ENCODE results near the gene C16orf78. TPM values are rescaled to one million over a fixed set of nuclear protein-coding genes. Genes with fewer than 3 reads are reported as not detected.

Gene C16orf78
- total RNA-seq, 1 experiment from 2014 or later: not detected

- no peak overlapping the region for H3K4me2 ChIP-seq
- BruUV-seq (replicated peaks): no TSS peak
- TF ChIP-seq EZH2 (IDR thresholded peaks at IDR 0.05; ENCODE audit: low read depth) (no peak), CTCF (conservative IDR thresholded peaks at IDR 0.05) (no peak)
- H3K9me2 ChIP-seq (ENCODE audit: insufficient read depth): no peaks in the 10 kb centered on the region
- intact Hi-C loops (cut with micrococcal nuclease; ENCODE audit: unreplicated experiment): no loop called here
- H3K36me3 ChIP-seq (ENCODE audit: low read depth): no peaks in the 10 kb centered on the region
- no peaks in the 10 kb centered on the region for H3K4me1 ChIP-seq (replicated peaks; ENCODE audit: insufficient read depth)
- POLR2A ChIA-PET (ENCODE audit: unreplicated experiment): no interaction called here
- H2AFZ ChIP-seq: no peak overlapping the region
- no peak for DNase-seq
- H3K4me3 ChIP-seq: no peak overlapping the region
- no peaks in the 10 kb centered on the region for H3F3A ChIP-seq (ENCODE audit: insufficient read depth, low read depth)
- peaks cover 92% of the 10 kb centered on the region for H3K27me3 ChIP-seq (ENCODE audit: insufficient read depth, low read depth)
- no peaks in the 10 kb centered on the region for H3K9me3 ChIP-seq (ENCODE audit: insufficient read depth, low read depth)
- H4K20me1 ChIP-seq (ENCODE audit: insufficient read depth): no peaks in the 10 kb centered on the region
- no peak overlapping the region for H3K27ac ChIP-seq
- H3K79me2 ChIP-seq (ENCODE audit: low read depth): no peaks in the 10 kb centered on the region
- CTCF ChIA-PET: no interaction called here
Observed at GRCh38 chr16:49440156-49441065, 66.8 kb downstream of the C16orf78 start.

GRCh38 chr16:49441366-49441780, 67.8 kb downstream of the C16orf78 start:
- no peaks in the 10 kb centered on the region for H3K9me3 ChIP-seq (ENCODE audit: insufficient read depth, low read depth)
- intact Hi-C loops (cut with micrococcal nuclease; ENCODE audit: unreplicated experiment): no loop called here
- no peak overlapping the region for H3K4me2 ChIP-seq
- TF ChIP-seq EZH2 (IDR thresholded peaks at IDR 0.05; ENCODE audit: low read depth): no peak
- no peak for TF ChIP-seq CTCF (conservative IDR thresholded peaks at IDR 0.05)
- DNase-seq: no peak
- POLR2A ChIA-PET (ENCODE audit: unreplicated experiment): no interaction called here
- H2AFZ ChIP-seq: no peak overlapping the region
- no peaks in the 10 kb centered on the region for H3F3A ChIP-seq (ENCODE audit: insufficient read depth, low read depth)
- no peaks in the 10 kb centered on the region for H3K4me1 ChIP-seq (replicated peaks; ENCODE audit: insufficient read depth)
- H3K9me2 ChIP-seq (ENCODE audit: insufficient read depth): no peaks in the 10 kb centered on the region
- CTCF ChIA-PET: no interaction called here
- no peaks in the 10 kb centered on the region for H3K79me2 ChIP-seq (ENCODE audit: low read depth)
- no peaks in the 10 kb centered on the region for H4K20me1 ChIP-seq (ENCODE audit: insufficient read depth)
- H3K4me3 ChIP-seq: no peak overlapping the region
- BruUV-seq (replicated peaks): no TSS peak
- H3K27ac ChIP-seq: no peak overlapping the region
- peaks cover 84% of the 10 kb centered on the region for H3K27me3 ChIP-seq (ENCODE audit: insufficient read depth, low read depth)
- H3K36me3 ChIP-seq (ENCODE audit: low read depth): no peaks in the 10 kb centered on the region

GRCh38 chr16:49442805-49443204, 69.2 kb downstream of the C16orf78 start:
- H3K4me3 ChIP-seq: no peak overlapping the region
- no peaks in the 10 kb centered on the region for H3K36me3 ChIP-seq (ENCODE audit: low read depth)
- no peaks in the 10 kb centered on the region for H3F3A ChIP-seq (ENCODE audit: insufficient read depth, low read depth)
- no peaks in the 10 kb centered on the region for H4K20me1 ChIP-seq (ENCODE audit: insufficient read depth)
- no peak for DNase-seq
- peaks cover 79% of the 10 kb centered on the region for H3K27me3 ChIP-seq (ENCODE audit: insufficient read depth, low read depth)
- no peak overlapping the region for H2AFZ ChIP-seq
- no TSS peak for BruUV-seq (replicated peaks)
- no peaks in the 10 kb centered on the region for H3K79me2 ChIP-seq (ENCODE audit: low read depth)
- ChIA-PET POLR2A (ENCODE audit: unreplicated experiment) (no interaction called here), CTCF (no interaction called here)
- no peak for TF ChIP-seq CTCF (conservative IDR thresholded peaks at IDR 0.05)
- no peak for TF ChIP-seq EZH2 (IDR thresholded peaks at IDR 0.05; ENCODE audit: low read depth)
- intact Hi-C loops (cut with micrococcal nuclease; ENCODE audit: unreplicated experiment): no loop called here
- no peaks in the 10 kb centered on the region for H3K9me3 ChIP-seq (ENCODE audit: insufficient read depth, low read depth)
- H3K9me2 ChIP-seq (ENCODE audit: insufficient read depth): no peaks in the 10 kb centered on the region
- no peak overlapping the region for H3K27ac ChIP-seq
- H3K4me1 ChIP-seq (replicated peaks; ENCODE audit: insufficient read depth): no peaks in the 10 kb centered on the region
- H3K4me2 ChIP-seq: no peak overlapping the region

All from PC-9 (cell line).